Stimulated activated CD4-positive, alpha-beta T cell treated with anti-CD3 and anti-CD28 coated beads, Interleukin-12 subunit alpha, Interleukin-12 subunit beta, amount 100 ng/mL, for 24 hours (primary cell): ENCODE measurements around the gene CREB3.

Experiments
- DNase-seq, 2 experiments: peaks; one replicate each; pipeline ENCODE4 v3.0.0-alpha.2; 2020; ENCODE audit warnings: low read depth in 2 of 2

Gene CREB3

DNA sequence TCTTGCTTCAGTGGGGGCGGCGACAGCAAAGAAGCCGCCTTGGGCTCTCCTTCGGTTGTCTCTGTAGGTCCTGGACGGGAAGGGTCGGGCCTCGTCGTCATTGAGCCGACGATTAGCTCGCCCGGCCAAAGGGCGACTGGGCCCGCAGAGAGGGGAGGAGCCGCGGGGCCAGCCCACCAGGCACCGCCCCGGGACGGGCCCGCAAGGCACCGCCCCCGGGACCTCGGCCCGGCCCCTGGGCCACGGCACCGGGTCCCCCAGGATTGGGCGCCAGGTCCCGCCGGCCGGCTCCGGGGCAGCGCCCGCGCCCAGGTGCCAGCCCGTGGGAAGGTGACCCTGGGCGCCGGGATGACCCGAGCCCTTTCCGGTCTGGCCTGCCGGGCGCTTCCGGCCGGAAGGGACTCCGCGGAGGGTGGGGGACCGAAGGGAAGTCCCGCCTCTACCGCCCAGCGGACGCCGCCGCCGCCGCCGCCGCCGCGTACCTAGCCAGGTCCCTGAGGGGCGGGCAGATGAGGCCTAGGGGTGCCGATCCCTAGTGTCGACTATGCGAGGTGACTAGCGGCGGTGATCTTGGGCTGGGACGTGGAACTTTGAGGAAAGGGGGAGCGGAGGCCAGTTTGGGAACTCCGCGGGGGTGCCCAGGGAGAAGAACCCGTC is 16.5 kb downstream of the CREB3 start, which contains the start of the genes GBA2 and RGP1:
Gene GBA2 (minus strand): TSS at position 371 of the 657 bp plus-strand sequence. CDS start 524 bp downstream, outside the sequence.
Gene RGP1 (plus strand): TSS at position 430 of the 657 bp plus-strand sequence. CDS start 469 bp downstream, outside the sequence.
- peak; percentile 33 to 64 for DNase-seq

DNA sequence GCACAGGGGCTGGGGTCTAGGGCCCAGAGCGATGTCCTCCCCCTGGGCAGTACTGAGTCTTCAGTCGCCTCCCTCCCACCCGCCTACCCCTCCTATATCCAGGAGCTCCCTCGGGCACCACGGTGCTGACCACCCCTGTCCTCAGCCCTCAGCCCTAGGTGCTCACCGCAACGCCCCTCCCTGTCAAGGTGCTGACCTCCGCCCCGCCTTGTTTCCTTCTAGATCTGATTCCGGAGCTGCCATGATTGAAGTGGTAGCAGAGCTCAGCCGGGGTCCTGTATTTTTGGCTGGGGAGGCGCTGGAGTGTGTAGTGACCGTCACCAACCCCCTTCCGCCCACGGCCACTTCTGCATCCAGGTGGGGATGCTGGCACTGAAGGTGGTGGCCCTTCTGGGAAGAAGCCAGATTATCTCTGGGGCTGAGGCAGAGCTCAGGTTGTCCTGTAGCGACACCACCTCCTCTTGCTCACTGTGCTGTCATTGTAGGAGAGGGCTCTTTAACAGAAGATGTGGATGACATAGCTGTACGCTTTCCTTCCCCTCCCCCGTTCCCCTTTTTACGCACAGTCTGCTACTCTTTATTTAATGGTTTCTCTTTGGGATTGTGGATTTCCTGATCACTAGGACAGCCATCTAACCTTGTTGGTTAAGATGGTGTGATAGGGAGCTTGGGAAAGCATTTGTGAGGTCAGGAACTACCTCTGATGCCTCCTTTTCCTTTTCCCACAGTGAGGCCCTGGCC is 17.2 kb downstream of the CREB3 start:
- peak in 1 of 2 experiments; percentile 29 for DNase-seq

DNA sequence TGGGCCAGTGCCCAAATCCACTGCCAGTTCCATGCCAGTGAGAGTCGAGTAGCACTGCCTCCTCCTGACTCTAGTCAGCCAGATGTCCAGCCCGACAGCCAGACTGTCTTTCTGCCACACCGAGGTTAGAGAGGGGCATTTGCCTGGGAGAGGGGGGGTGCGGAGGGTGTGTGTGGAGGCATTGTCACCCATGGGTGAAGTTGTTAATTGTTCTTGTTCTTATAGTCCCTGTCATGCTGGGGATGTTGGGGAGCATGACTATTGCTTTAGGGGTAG is 17.7 kb downstream of the CREB3 start:
- no peak for DNase-seq

DNA sequence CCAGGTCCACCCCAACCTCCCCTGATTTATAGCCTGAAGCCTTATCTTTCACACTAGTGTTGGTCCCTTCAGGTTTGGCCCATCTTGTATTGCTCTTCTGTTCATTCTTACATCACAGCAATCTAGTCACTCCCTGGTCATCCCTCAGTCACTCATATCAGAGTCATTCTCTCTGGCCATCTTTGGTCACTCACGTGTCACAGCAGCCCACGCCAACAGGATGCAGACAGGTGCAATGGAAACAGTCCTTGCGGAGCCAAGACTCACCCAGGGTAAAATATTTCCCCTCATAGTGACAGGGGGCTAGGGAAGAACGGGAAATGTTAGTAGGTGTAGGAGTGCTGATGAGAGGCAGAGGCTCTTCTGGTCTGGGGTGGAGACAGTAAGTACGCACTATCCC is 21.0 kb downstream of the CREB3 start:
- no peak for DNase-seq

DNA sequence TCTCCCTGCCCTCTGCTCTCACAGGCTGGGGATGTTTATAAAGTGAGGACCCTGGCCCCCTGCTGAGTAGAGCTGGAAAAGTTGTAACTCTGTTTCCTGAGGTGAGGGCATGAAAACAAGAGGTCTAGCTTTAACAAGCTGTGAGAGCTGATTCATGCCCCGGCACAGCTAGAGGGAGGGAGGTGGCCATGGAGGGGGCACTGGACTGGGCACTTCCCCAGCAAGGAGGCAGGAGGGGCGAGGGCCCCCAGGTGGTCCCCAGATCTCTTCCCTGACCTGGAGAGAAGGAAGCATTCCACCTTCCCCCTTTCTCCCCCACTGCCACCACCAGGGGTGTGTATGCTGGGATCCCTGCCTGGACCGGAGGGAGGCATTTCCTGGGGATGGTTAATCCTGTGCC is 21.8 kb downstream of the CREB3 start, which contains the start of gene MSMP:
Gene MSMP (minus strand): TSS at position 13 of the 400 bp plus-strand sequence. CDS start 147 bp downstream, outside the sequence.
- DNase-seq, result no peak

GRCh38 chr9:35755071-35755470 is 22.6 kb downstream of the CREB3 start:
- no peak for DNase-seq

- peak; percentile 65 to 84 for DNase-seq
These were observed 24.1 kb downstream of the CREB3 start for GRCh38 chr9:35756275-35757225.

- DNase-seq, result no peak
These were observed 24.9 kb downstream of the CREB3 start for GRCh38 chr9:35757226-35757891.

DNA sequence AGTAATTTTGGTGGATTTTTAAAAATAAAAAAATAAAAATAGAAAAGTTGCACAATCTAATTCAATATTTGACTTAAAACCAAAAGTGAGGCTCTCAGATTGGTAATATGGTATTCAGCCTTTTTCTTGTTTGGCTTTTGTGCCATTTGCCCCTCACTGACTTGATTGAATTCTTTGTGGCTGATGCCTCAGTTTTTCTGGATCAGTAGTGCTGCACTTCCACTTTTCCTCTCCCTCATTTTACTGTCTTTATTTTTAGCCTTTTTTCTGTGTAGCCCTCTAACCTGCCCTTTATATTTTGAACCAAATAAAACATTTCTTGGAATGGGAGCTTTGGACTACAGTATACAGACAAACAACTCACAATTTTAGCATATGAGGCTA is 25.4 kb downstream of the CREB3 start:
- no peak for DNase-seq

GRCh38 chr9:35758475-35759050 is 26.1 kb downstream of the CREB3 start:
- DNase-seq, result no peak

GRCh38 chr9:35759795-35760194 is 27.3 kb downstream of the CREB3 start:
- no peak for DNase-seq

GRCh38 chr9:35760651-35761050 is 28.2 kb downstream of the CREB3 start:
- DNase-seq, result no peak

GRCh38 chr9:35763181-35763580 is 30.7 kb downstream of the CREB3 start:
- no peak for DNase-seq

DNA sequence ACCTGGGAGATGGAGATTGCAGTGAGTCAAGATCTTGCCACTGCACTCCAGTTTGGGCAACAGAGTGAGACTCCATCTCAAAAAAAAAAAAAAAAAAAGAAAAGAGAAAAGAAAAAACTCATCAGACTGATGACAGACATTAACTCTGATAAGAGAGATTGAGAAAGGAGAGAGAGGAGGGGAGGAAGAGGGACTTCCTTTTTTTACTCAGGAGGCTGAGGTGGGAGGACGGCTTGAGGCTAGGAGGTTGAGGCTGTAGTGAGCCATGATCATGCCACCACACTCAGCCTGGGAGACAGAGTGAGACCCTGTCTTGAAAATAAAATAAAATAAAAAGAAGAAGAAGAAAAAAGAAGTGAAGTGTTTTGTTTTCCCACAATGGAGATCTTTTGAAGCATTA is 31.3 kb downstream of the CREB3 start:
- no peak for DNase-seq

DNA sequence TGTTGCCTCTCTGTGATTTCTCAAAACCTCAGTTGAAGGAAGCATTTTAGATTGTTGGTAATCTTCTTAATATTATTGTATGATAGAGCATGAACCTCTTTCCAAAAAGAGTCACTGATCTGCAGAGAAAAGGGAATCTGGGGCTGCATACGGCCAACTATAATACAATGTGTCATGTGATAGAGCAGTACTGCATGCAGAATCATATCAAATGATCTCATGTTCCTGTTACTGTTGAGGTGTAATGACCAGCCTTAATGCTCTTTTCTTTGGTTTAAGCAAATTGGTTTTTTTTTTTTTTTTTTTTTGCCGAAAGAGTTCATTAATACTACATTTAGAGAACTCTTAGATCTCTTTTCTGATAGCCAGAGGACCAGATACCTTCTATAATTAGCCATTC is 34.5 kb downstream of the CREB3 start:
- no peak for DNase-seq

- DNase-seq, result no peak
These were observed 35.0 kb downstream of the CREB3 start for GRCh38 chr9:35767458-35767857.

DNA sequence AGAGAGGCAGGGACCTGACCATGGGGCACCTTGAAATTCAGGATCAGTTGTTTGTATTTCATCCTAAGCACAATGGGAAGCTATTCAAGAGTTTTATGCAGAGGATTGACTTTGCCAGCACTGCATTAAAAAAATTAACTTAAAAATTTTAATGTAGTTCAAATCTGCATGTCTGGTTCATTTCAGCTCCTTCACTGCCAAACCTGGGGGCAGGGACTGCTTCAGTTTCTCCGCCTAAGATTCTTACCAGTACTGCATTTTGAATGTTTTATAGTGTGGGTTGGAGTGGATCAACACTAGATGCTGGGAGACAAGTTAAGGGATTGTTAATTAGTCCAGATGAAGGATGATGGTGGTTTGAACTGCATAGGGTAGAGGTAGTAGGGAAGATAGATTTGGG is 37.3 kb downstream of the CREB3 start:
- DNase-seq, result no peak

GRCh38 chr9:35771075-35771433 is 38.6 kb downstream of the CREB3 start:
- no peak for DNase-seq

DNA sequence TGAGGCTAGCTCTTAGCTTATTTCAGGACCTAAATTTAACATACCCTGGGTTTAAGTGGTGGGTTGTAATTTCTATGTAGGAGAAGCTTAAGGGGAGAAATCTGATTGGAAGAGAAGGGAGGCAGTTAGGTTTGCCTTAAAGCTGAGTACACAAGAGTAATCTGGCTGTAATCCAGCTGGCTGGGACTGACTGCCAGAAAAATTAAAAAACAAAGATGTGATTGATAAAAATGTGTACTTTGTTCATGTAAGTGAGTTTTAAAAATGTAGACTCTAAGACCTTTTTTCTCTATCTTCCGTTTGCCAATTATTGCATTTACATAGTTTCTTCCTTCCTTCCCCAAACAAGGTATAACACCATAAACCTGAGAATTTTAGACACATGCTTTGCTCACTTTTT is 39.1 kb downstream of the CREB3 start:
- DNase-seq, result no peak

GRCh38 chr9:35771943-35772342 is 39.5 kb downstream of the CREB3 start:
- DNase-seq, result no peak

GRCh38 chr9:35774907-35775635 is 42.6 kb downstream of the CREB3 start:
- DNase-seq, result no peak
